NCI-H187 treated with DMSO at 0.1 percent for 48 hours (cell line): ENCODE results near the gene CMTM1.
"Not testable (repeated sequence)": the region's sequence is repeated elsewhere in the genome, so short reads cannot be mapped to it uniquely, and the experiment has no call there.

Experiments
- DNase-seq: peaks from one replicate; lab custom pipeline; 2025; lab: John Stamatoyannopoulos, UW

Gene CMTM1

DNA sequence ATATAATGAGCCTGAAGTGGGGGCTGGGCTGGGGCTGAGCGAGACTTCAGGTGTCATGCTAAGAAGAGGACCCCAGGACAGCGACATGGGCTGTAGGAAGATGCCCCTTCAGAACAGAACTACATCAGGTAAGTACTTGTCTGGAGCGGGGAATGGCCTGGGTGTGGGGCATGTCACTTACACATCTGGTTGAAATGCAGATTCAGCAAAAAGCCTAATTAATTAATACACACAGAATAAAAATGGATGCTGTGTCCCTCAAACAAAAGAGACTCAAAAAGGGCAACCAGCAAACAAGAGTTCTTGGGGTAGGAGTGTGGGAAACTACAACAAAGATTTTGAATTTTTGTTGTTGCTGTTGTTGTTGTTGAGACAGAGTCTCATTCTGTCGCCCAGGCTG is 24.8 kb downstream of the CMTM1 start:
- no peak for DNase-seq

DNA sequence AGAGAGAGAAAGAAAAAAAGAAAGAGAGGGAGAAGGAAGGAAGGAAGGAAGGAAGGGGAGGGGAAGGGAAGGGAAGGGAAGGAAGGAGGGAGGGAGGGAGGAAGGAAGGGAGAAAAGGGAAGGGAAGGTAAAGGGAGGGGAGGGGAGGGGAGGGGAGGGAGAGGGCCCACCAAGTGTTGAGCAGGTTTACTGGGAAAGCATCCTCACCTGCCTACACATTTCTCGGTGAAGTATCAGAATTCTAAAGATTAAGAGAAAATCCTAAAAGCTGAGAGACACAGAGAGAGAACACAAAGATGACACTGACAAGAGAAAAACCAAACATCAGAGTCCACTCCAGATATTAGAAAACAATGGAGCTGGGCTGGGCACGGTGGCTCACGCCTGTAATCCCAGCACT is 26.0 kb downstream of the CMTM1 start:
- DNase-seq, result no peak

DNA sequence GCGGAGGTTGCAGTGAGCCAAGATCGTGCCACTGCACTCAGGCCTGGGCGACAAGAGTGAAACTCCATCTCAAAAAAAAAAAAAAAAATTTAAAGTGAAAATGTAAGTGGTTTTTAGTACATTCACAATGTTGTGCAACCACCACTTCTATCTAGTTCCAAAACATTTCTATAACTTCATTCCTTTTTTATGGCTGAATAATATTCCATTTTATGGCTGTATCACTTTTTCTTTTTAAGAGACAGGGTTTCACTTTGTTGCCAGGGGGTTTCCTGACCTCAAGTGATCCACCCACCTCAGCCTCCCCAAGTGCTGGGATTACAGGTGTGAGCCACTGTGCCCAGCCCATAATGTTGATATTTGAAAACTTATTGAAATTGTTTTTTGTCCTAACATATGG is 26.6 kb downstream of the CMTM1 start:
- DNase-seq, result no peak

DNA sequence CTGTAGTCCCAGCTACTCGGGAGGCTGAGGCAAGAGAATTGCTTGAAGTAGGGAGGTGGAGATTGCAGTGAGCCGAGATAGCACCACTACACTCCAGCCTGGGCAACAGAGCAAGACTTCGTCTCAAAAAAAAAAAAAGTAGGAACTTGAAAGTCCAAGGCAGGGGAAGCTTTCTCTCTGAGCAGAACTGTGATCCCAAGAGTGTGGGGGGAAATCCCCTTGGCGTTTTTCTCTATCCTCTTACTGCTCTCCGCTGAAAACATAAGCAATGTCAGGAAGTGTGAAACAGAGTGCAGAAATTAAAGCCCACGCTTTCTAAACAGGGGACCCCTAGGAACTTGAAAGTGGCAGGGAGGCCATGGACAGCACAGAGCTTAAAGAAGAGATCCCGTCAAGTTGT is 28.5 kb downstream of the CMTM1 start:
- DNase-seq, result no peak

DNA sequence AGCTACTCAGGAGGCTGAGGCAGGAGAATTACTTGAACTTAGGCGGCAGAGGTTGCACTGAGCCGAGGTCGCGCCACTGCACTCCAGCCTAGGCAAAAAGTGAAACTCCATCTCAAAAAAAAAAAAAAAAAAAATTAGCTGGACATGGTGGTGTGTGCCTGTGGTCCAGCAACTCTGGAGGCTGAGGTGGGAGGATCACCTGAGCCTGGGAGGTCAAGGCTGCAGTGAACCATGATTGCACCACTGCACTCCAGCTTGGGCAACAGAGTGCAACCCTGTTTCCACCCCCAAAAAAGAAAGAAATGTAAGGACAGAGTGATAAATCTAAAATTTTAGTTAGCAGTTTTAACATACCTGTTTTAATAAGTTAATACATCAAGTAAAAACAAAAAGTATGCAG is 30.3 kb downstream of the CMTM1 start:
- not testable (repeated sequence) for DNase-seq

DNA sequence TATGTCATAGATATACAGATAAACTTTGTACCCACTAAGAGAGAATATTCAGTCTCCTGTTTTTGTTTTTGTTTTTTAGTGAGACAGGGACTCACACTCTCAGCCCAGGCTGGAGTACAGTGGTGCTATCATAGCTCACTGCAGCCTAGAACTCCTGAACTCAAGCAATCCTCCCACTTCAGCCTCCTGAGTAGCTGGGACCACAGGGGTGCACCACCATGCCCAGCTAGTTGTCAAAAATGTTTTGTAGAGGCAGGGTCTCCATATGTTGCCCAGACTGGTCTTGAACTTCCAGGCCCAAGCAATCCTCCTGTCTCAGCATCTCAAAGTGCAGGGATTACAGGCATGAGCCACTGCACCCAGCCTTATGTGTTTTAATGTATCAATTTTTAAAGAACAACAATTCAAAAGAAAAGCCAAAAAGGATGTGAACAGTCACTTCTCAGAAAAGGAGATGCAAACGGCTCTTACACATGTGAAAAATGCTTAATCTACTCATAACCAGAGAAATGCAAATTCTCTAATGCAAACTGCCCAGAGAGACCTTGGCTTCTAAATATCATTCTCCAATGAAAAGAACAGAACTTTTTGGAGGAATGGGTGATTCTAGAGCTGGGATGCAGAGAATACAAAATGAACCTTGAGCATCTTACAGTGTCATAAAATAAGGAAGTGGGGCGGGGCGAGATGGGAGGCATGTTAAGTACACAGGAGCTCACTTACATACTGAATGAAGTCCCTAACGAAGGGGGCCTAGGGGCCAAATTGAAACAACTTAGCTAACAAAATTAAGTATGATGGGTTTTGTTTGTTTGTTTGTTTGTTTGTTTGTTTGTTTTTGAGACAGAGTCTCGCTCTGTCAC is 31.0 kb downstream of the CMTM1 start:
- DNase-seq, result no peak

DNA sequence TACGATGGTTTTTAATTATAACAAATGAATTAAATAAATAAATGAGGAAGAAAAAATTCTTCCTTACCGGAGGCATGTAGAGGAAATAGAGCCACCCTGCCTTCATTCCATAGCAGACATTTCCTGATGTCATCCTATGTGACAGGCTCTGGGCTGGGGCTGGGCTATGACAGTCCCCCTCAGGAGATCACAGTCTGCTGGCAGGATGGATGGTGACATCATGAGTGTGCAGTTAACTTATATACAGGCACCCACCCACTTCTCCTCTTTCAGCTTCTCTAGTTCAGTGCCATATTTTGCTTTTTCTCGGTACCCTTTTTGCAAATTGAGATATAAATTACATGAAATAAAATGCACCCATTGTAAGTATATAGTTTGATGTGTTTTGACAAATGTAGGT is 31.9 kb downstream of the CMTM1 start:
- DNase-seq, result no peak

DNA sequence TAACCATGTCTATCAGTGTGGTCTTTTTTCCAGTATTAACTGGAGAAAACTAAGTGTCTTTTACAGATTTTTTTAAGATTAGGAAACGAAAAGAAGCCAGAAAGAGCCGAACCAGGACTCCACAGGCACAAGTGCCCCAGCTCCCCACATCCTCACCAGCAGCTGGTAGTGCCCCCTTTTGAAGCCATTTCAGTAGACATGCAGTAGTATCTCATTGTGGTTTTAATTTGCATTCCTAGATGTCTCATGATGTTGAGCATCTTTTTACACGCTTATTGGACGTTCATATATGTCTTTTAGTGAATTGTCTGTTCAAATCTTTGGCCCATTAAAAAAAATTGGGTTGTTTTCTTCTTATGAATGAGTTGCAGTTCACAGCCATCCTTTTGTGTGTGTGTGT is 33.5 kb downstream of the CMTM1 start:
- no peak for DNase-seq

DNA sequence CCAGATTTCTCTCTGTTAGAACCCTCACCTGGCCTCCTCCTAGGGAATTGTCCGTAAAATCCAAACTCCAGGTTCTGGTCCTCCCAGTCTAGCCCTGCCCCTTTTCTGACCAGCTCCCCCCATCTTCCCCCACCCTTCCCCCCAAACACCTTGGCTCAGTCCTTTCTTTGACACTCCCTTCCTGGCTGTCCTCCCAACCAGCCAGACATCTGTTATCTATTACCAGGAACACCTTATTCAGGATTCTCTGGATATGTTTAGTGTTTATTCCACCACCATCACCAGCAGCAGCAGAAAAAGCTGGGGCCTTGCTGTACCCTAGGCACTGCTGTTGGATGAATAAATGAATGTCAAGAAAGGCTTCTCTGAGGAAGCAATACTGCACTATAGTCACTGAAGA is 34.2 kb downstream of the CMTM1 start:
- no peak for DNase-seq

DNA sequence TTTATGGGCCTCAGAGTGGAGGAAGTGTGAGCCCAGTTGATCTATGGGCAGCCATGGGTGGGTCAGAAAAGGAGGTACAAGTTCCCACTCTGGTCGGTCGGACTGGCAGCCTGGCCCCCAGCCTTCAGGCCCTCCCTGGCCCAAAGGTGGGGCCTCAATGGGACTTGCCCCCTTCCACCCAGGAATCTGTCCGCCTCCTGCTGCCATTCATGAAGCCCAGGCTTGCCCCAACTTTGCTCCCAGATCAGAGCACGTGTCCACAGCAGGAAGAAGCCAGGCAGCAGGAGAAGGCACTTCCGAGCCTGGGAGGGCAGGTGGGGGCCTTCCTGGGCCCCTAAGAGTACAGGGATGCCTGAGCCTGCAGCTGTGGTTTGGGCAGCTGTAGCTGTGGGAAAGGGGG is 35.2 kb downstream of the CMTM1 start:
- DNase-seq, result no peak

DNA sequence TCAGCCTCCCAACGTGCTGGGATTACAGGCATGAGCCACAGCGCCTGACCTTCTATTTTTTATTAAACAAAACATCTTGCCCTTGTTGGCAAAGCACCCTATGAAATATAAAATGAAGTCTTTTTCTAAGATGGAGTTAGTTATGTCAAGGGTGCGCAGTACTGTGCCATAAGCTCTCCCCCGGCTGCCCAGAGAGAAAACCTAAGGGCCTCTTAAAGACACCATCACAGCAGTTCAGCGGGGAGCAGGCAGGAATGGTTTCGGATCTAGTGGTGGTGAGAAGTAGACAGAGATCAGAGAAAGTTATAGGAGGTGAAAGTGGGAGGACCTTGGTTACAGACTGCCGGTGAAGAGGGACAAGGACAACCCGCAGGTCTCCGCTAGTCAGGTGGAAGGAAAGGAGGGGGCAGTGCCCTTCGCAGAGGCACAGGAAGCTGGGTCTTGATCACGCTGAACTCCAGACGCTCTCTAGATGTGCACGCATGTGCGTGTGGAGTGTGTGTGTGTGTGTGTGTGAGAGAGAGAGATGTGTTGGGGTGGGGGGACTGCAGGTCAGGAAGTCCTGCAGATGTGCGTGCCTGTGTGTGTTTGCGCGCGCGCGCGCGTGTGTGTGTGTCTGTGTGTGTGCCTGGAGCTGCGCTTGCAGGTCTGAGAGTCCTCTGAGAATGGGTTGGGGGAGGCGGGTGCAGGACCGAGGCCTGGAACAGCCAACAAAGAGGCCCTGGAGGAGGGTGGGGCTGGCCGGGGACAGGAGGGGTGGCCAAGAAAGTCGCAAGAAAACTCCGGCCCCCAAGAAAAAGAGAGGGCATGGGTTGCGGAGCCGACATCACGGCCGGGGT is 37.5 kb downstream of the CMTM1 start:
- no peak for DNase-seq

DNA sequence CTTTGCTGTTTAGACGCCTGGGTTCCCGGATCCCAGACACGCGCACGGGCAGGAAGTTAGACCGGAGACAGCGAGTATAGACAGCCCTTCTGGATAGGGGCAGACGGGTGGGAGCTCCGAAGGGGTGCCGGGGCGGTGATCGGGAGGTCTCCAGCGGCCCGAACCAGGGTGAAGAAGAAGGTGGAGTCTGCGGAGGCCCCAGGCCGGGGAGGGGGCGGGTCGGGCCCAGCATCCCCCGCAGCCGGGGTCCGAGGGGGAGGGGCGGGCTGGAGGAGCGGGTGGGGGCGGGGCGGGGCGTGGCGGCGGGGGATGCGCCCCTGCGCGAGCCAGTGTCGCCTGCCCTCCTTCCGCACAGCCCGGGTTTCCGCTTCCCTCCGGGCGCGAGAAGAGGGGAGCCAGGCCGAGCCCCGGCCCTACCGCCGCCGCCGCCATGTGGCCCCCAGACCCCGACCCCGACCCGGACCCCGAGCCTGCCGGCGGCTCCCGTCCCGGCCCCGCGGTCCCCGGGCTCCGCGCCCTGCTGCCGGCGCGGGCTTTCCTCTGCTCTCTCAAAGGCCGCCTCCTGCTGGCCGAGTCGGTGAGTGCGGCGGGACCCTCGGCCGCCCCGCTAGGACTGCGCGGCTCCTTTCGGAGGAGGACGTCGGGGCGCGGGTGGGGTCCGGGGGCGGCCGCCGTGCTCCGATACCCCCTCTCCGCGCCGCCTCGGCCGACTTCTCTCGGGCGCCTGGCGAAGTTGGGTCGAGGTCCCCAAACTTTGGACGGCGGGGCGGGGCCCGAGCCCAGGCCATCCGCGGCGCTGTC is 38.3 kb downstream of the CMTM1 start, which contains the start of gene CMTM3:
CMTM3 (plus strand) TSS at position 329 of the 801 bp plus-strand sequence; CDS start at position 431, 102 bp downstream.
- no peak for DNase-seq

DNA sequence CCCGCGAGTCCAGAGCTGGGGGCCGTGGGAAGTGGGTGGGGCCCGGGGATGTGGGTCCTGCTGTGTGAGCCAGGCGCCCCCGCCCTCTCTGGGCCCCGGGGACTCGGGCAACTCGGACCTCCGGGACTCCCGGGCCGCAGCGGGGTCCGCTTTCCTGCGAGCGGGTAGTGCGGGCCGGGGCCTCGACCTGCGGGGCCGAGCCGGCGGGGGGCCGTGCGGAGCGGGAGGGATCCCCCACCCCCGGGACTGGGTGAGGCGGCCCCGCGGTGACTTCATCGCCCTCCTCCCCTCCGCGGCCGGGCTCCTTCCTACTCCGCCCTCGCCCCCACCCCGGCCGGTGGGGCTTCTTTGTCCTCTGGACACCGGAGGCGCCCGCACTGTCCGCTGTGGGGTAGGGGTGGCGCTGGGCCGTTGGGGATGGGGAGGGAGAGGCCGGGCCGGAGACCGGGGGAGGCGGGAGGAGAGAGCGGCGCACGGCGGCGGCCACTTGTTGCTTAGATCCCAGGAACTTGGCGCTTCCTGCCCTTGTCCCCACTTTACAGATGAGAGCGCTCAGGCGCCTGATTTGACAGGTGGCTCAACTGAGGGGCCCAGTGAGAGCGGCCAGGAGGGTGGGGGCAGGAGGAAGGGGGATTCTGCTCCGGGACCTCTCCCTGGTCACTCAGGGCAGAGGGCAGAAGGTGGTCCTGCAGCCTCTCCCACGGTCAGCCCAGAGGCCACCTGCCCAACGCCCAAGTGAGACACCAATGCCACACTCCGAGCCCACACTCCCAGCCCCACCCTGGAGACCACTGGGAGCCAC is 39.1 kb downstream of the CMTM1 start:
- no peak for DNase-seq

DNA sequence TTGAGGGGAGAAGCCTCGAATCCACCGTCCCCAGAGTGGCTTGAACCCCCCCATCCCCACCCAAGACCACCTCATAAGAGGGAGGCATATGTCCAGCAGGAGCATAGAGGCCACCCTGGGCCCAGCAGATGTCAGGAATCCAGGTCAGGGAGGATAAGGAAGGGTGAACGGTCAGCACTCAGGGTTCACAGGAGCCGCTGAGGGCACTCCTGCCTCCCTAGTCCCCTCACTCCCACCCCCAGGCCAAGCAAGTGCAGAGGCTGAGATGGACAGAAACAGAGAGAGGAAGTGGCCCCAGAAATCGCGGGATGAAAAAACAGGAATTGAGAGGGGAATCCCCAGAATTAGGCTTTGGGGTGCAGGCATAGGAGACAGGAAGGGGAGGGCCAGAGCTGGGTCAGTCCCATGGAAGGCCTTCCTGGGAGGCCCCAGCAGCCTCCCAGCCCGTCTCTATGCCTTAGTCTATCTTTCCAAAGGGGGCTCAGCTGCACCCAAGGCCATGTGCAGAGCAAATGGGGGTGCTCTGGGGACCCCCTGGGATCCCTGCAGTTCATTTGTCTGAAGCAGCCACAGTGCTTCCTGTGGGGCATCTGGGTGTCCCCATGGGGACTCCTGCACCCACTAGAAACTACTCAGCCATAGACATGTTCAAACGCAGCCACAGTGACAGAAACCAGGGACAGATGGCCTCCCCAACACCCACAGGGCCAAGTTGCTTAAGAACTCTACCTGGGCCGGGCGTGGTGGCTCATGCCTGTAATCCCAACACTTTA is 39.9 kb downstream of the CMTM1 start:
- no peak for DNase-seq

DNA sequence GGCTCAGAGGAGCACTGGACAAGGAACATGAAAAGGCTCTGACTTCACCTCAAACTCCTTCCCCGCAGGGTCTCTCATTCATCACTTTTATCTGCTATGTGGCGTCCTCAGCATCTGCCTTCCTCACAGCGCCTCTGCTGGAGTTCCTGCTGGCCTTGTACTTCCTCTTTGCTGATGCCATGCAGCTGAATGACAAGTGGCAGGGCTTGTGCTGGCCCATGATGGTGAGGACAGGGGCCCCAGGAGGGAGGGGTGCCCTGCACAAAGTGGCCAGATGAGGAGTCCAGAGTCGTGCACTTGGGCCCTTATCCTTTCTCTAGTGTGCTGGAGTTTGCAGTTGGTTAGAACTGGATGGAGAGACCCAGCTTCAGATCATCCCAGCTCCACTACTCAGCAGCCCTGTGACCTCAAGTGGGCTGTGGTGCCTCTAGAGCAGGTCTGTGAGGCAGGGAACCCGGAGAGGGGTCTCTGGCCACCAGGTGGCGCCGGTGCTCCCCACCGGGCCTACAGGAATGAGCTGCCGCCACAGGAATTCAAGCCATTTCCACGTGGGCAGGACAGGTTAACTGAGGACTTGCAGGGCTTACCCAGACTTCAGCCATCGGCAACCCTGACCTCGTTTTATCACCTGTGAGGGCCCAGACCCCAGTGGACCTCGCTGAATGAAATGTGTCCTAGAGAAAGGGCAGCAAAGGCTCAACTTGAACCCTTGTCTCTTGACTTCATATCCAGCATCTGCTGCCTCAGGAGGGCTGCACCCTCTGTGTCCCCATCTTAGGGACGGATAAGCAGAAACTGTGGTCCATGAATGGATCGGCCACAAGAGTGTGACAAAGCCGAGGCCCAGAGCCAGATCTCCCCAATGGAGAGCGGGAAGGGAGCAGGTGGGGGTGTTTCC is 42.3 kb downstream of the CMTM1 start:
- DNase-seq, result no peak

DNA sequence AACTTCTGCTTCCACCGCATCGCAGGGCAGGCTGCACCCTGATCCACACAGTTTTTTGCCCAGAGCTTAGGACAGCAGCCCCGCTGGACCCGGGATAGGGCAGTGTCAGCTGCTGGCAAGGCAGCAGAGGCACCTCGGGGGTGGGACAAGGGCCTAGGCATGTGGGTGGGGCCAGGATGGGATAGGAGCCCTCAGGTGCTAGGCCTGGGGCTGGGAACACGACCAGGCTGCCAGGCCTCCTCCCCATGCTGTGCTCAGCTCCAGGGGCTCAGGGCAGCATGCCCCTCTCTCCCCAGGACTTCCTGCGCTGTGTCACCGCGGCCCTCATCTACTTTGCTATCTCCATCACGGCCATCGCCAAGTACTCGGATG is 42.9 kb downstream of the CMTM1 start:
- DNase-seq, result no peak

DNA sequence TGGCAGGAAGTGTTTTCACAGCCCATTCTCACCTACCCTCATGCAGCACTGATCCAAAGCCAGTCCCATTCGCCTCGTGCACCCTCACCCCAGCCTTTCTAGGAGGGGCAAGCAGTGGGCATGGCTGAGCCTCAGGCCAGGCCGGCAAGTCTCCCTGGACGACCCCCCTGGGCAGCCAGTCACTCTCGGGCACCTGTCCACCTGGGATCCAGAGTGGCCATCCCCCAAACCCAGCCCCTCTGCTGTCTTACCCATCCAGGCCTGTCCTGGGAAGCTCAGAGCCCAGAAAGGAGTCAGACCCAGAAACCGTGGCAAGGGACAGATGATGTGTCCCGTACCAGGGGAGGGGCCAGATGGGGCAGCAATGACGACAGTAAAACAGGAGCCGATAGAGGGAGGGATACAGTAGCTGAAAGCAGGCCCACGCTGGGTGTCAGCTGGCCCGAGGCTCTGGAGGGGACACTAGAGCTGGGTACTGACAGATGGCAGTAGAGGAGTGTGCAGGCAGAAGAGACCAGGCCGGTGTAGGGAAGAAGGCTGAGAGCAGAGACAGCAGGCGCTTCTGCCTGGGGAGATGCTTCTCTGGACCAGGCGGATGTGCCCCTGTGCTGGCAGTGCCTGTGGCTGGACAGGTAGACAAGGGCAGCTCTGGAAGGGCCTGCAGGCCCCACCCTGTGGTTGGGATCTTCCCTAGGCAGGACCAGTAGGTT is 44.0 kb downstream of the CMTM1 start:
- DNase-seq, result no peak

DNA sequence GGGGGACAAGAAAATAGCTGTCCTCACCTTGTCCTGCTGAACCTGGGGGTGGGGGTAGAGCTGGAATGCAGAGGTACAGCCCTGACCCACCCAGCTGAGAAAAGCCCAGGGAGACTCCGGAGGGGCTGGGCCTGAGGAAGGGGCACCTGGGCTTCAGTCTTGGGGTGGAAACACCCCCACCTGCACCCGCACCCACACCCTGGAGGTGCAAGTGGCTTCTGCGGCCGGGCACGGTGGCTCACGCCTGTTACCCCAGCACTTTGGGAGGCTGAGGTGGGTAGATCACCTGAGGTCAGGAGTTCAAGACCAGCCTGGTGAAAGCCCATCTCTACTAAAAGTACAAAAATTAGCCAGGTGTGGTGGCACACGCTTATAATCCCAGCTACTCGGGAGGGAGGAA is 45.7 kb downstream of the CMTM1 start:
- DNase-seq, result not testable (repeated sequence)

DNA sequence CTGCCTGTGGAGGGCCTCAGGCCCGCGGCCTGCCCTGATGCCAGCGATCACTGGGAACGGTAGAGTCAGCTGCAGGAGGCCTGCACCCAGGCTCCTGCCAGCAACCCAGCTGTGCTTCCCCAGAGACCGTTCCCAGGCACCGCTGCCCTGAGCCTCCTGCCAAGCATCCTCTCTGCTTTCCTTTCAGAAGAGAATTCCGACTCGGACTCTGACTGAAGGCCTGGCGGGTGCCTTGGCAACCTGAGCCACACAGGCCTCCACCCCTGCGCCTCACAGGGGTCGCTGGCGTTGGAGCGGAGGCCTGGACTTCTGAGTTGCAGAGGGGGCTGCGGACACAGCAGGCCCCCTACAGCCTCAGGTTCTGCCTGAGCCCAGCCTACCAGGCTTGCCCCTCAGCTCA is 46.2 kb downstream of the CMTM1 start:
- DNase-seq, result no peak
